ENCODE data around the gene EDN2.
A peak's percentile ranks its signal among the peaks of the same experiment; 100 is the strongest.

The EDN2 gene

GRCh38 chr1:41500378-41500777 is 15.9 kb upstream of the EDN2 start:
- Histone ChIP-seq H3K9me3 (ENCODE audit: control insufficient read depth in 5 of 5, low read length in 5 of 5) (no peaks in the 10 kb centered on the region), H3K4me3 (ENCODE audit: low read depth in 1 of 5, low read length in 5 of 5) (no peak overlapping the region), H3K36me3 (ENCODE audit: control insufficient read depth in 5 of 5, insufficient read depth in 5 of 5, low read length in 5 of 5) (no peaks in the 10 kb centered on the region), H3K9ac (ENCODE audit: low read length in 5 of 5) (no peak overlapping the region), H3K27ac (ENCODE audit: low read depth, low read length) (no peak overlapping the region), H3K4me1 (ENCODE audit: control insufficient read depth in 5 of 5, insufficient read depth in 5 of 5, low read length in 5 of 5) (peaks cover 2 to 25% (median 24%) of the 10 kb centered on the region in 5 donors), H3K27me3 (ENCODE audit: control insufficient read depth in 5 of 5, insufficient read depth in 4 of 5, low read length in 5 of 5) (no peaks in the 10 kb centered on the region)

GRCh38 chr1:41499591-41499990 is 15.1 kb upstream of the EDN2 start:
- Histone ChIP-seq H3K9ac (ENCODE audit: low read length in 5 of 5) (no peak overlapping the region), H3K36me3 (ENCODE audit: control insufficient read depth in 5 of 5, insufficient read depth in 5 of 5, low read length in 5 of 5) (no peaks in the 10 kb centered on the region), H3K27me3 (ENCODE audit: control insufficient read depth in 5 of 5, insufficient read depth in 4 of 5, low read length in 5 of 5) (no peaks in the 10 kb centered on the region), H3K27ac (ENCODE audit: low read depth, low read length) (no peak overlapping the region), H3K9me3 (ENCODE audit: control insufficient read depth in 5 of 5, low read length in 5 of 5) (no peaks in the 10 kb centered on the region), H3K4me3 (ENCODE audit: low read depth in 1 of 5, low read length in 5 of 5) (no peak overlapping the region), H3K4me1 (ENCODE audit: control insufficient read depth in 5 of 5, insufficient read depth in 5 of 5, low read length in 5 of 5) (peaks cover 2 to 25% (median 24%) of the 10 kb centered on the region in 5 donors)

- Histone ChIP-seq H3K36me3 (ENCODE audit: control insufficient read depth in 5 of 5, insufficient read depth in 5 of 5, low read length in 5 of 5) (no peaks in the 10 kb centered on the region), H3K9me3 (ENCODE audit: control insufficient read depth in 5 of 5, low read length in 5 of 5) (no peaks in the 10 kb centered on the region), H3K4me3 (ENCODE audit: low read depth in 1 of 5, low read length in 5 of 5) (no peak overlapping the region), H3K4me1 (ENCODE audit: control insufficient read depth in 5 of 5, insufficient read depth in 5 of 5, low read length in 5 of 5) (peaks cover 2 to 25% (median 24%) of the 10 kb centered on the region in 5 donors), H3K27me3 (ENCODE audit: control insufficient read depth in 5 of 5, insufficient read depth in 4 of 5, low read length in 5 of 5) (no peaks in the 10 kb centered on the region), H3K9ac (ENCODE audit: low read length in 5 of 5) (peak overlapping the region in 1 of 5 donors; percentile 13), H3K27ac (ENCODE audit: low read depth, low read length) (no peak overlapping the region)
These were observed 14.3 kb upstream of the EDN2 start for GRCh38 chr1:41498804-41499203.

- no peaks in the 10 kb centered on the region for H3K36me3 ChIP-seq (ENCODE audit: control insufficient read depth in 5 of 5, insufficient read depth in 5 of 5, low read length in 5 of 5)
- H3K4me1 ChIP-seq (ENCODE audit: control insufficient read depth in 5 of 5, insufficient read depth in 5 of 5, low read length in 5 of 5): peaks cover 2 to 25% (median 24%) of the 10 kb centered on the region in 5 donors
- no peaks in the 10 kb centered on the region for H3K9me3 ChIP-seq (ENCODE audit: control insufficient read depth in 5 of 5, low read length in 5 of 5)
- no peak overlapping the region for H3K4me3 ChIP-seq (ENCODE audit: low read depth in 1 of 5, low read length in 5 of 5)
- H3K27ac ChIP-seq (ENCODE audit: low read depth, low read length): no peak overlapping the region
- no peaks in the 10 kb centered on the region for H3K27me3 ChIP-seq (ENCODE audit: control insufficient read depth in 5 of 5, insufficient read depth in 4 of 5, low read length in 5 of 5)
- H3K9ac ChIP-seq (ENCODE audit: low read length in 5 of 5): no peak overlapping the region
These were observed 13.9 kb upstream of the EDN2 start for GRCh38 chr1:41498391-41498790.

- Histone ChIP-seq H3K9ac (ENCODE audit: low read length in 5 of 5) (no peak overlapping the region), H3K36me3 (ENCODE audit: control insufficient read depth in 5 of 5, insufficient read depth in 5 of 5, low read length in 5 of 5) (no peaks in the 10 kb centered on the region), H3K9me3 (ENCODE audit: control insufficient read depth in 5 of 5, low read length in 5 of 5) (no peaks in the 10 kb centered on the region), H3K4me1 (ENCODE audit: control insufficient read depth in 5 of 5, insufficient read depth in 5 of 5, low read length in 5 of 5) (peaks cover 2 to 25% (median 24%) of the 10 kb centered on the region in 5 donors), H3K4me3 (ENCODE audit: low read depth in 1 of 5, low read length in 5 of 5) (no peak overlapping the region), H3K27me3 (ENCODE audit: control insufficient read depth in 5 of 5, insufficient read depth in 4 of 5, low read length in 5 of 5) (no peaks in the 10 kb centered on the region), H3K27ac (ENCODE audit: low read depth, low read length) (no peak overlapping the region)
These were observed 13.1 kb upstream of the EDN2 start for GRCh38 chr1:41497461-41498030.

- Histone ChIP-seq H3K36me3 (ENCODE audit: control insufficient read depth in 5 of 5, insufficient read depth in 5 of 5, low read length in 5 of 5) (no peaks in the 10 kb centered on the region), H3K27me3 (ENCODE audit: control insufficient read depth in 5 of 5, insufficient read depth in 4 of 5, low read length in 5 of 5) (no peaks in the 10 kb centered on the region), H3K27ac (ENCODE audit: low read depth, low read length) (no peak overlapping the region), H3K9me3 (ENCODE audit: control insufficient read depth in 5 of 5, low read length in 5 of 5) (no peaks in the 10 kb centered on the region), H3K9ac (ENCODE audit: low read length in 5 of 5) (peak overlapping the region in 2 of 5 donors; percentile 27 to 64), H3K4me1 (ENCODE audit: control insufficient read depth in 5 of 5, insufficient read depth in 5 of 5, low read length in 5 of 5) (peaks cover 2 to 25% (median 24%) of the 10 kb centered on the region in 5 donors), H3K4me3 (ENCODE audit: low read depth in 1 of 5, low read length in 5 of 5) (peak overlapping the region in 2 of 5 donors; percentile 45 to 56)
These were observed 12.6 kb upstream of the EDN2 start for GRCh38 chr1:41497056-41497440.

GRCh38 chr1:41496080-41497055 is 11.9 kb upstream of the EDN2 start:
- H3K4me1 ChIP-seq (ENCODE audit: control insufficient read depth in 5 of 5, insufficient read depth in 5 of 5, low read length in 5 of 5): peaks cover 2 to 25% (median 24%) of the 10 kb centered on the region in 5 donors
- H3K36me3 ChIP-seq (ENCODE audit: control insufficient read depth in 5 of 5, insufficient read depth in 5 of 5, low read length in 5 of 5): no peaks in the 10 kb centered on the region
- H3K9me3 ChIP-seq (ENCODE audit: control insufficient read depth in 5 of 5, low read length in 5 of 5): no peaks in the 10 kb centered on the region
- H3K27me3 ChIP-seq (ENCODE audit: control insufficient read depth in 5 of 5, insufficient read depth in 4 of 5, low read length in 5 of 5): no peaks in the 10 kb centered on the region
- H3K27ac ChIP-seq (ENCODE audit: low read depth, low read length): peak overlapping the region; percentile 41
- peak overlapping the region; percentile 31 to 56 (median 47) for H3K4me3 ChIP-seq (ENCODE audit: low read depth in 1 of 5, low read length in 5 of 5)
- peak overlapping the region in 4 of 5 donors; percentile 15 to 64 (median 38) for H3K9ac ChIP-seq (ENCODE audit: low read length in 5 of 5)

- peaks cover 0 to 3% (median 0%) of the 10 kb centered on the region in 5 donors for H3K27me3 ChIP-seq (ENCODE audit: control insufficient read depth in 5 of 5, insufficient read depth in 4 of 5, low read length in 5 of 5)
- H3K9ac ChIP-seq (ENCODE audit: low read length in 5 of 5): no peak overlapping the region
- no peaks in the 10 kb centered on the region for H3K36me3 ChIP-seq (ENCODE audit: control insufficient read depth in 5 of 5, insufficient read depth in 5 of 5, low read length in 5 of 5)
- H3K4me3 ChIP-seq (ENCODE audit: low read depth in 1 of 5, low read length in 5 of 5): peak overlapping the region in 4 of 5 donors; percentile 31 to 56 (median 46)
- no peak overlapping the region for H3K27ac ChIP-seq (ENCODE audit: low read depth, low read length)
- H3K9me3 ChIP-seq (ENCODE audit: control insufficient read depth in 5 of 5, low read length in 5 of 5): no peaks in the 10 kb centered on the region
- peaks cover 2 to 25% (median 24%) of the 10 kb centered on the region in 5 donors for H3K4me1 ChIP-seq (ENCODE audit: control insufficient read depth in 5 of 5, insufficient read depth in 5 of 5, low read length in 5 of 5)
These were observed 10.9 kb upstream of the EDN2 start for GRCh38 chr1:41495210-41495948.

GRCh38 chr1:41494351-41495209 is 10.1 kb upstream of the EDN2 start:
- H3K9ac ChIP-seq (ENCODE audit: low read length in 5 of 5): no peak overlapping the region
- no peak overlapping the region for H3K27ac ChIP-seq (ENCODE audit: low read depth, low read length)
- no peaks in the 10 kb centered on the region for H3K9me3 ChIP-seq (ENCODE audit: control insufficient read depth in 5 of 5, low read length in 5 of 5)
- H3K4me3 ChIP-seq (ENCODE audit: low read depth in 1 of 5, low read length in 5 of 5): no peak overlapping the region
- peaks cover 2 to 25% (median 24%) of the 10 kb centered on the region in 5 donors for H3K4me1 ChIP-seq (ENCODE audit: control insufficient read depth in 5 of 5, insufficient read depth in 5 of 5, low read length in 5 of 5)
- H3K36me3 ChIP-seq (ENCODE audit: control insufficient read depth in 5 of 5, insufficient read depth in 5 of 5, low read length in 5 of 5): no peaks in the 10 kb centered on the region
- peaks cover 0 to 3% (median 0%) of the 10 kb centered on the region in 5 donors for H3K27me3 ChIP-seq (ENCODE audit: control insufficient read depth in 5 of 5, insufficient read depth in 4 of 5, low read length in 5 of 5)

Measured in subcutaneous abdominal adipose tissue (tissue), 5 donors.